ENCODE measurements around the gene HARS2.

GRCh38 chr5:140672455-140673186 lies 18.6 kb upstream of the HARS2 start:
- TF ChIP-seq CTCF (conservative IDR thresholded peaks at IDR 0.05; ENCODE audit: low read length) (no peak), EZH2phosphoT487 (IDR thresholded peaks at IDR 0.05; ENCODE audit: borderline replicate concordance) (no peak)
